Stimulated activated CD4-positive, alpha-beta T cell treated with anti-CD3 and anti-CD28 coated beads, Interleukin-2, amount 100 ng/mL, for 24 hours (primary cell): ENCODE results near the gene TRPM1.

Experiments
- DNase-seq, 2 donors: peaks; one replicate each; pipeline ENCODE4 v3.0.0-alpha.2; 2020

TRPM1 gene

DNA sequence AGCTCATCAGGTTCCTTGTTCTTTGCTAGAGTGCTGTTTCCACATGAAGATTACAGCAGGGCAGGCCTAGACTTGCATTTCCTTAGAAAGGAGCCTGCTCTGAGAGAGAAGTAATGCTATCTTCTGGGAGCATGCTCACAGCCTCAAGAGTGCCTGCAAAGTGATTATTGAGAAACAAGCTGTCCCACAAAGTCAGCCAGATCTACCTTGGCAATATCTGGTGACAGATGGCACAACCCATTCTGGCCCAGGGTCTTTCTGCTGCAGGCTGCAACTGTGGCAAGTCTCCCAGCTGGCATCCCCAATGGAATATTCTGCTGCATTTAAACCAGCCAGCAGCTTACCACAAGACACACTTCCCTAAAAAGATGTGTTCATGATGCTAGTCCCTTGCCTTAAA, 139.4 kb downstream of the TRPM1 start:
- DNase-seq = no peak

DNA sequence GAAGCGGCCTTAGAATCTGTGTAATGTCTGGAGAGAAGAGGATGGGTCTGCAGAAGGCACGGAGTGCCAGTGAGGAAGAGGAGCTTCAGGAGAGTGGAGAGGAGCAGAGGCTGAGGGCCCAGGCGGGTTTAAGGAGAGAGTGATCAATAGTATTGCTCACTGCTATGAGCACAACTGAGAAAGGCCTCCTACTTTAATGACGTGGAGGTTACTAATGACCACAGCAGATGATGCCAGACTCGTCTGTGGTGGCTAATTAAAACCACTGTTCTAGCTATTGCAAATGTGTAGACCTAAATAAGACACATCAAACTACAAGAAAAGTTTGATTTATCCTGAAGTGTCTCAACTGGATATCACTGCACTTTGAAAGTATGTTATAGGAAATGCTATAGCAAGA, 143.3 kb downstream of the TRPM1 start:
- DNase-seq = no peak

DNA sequence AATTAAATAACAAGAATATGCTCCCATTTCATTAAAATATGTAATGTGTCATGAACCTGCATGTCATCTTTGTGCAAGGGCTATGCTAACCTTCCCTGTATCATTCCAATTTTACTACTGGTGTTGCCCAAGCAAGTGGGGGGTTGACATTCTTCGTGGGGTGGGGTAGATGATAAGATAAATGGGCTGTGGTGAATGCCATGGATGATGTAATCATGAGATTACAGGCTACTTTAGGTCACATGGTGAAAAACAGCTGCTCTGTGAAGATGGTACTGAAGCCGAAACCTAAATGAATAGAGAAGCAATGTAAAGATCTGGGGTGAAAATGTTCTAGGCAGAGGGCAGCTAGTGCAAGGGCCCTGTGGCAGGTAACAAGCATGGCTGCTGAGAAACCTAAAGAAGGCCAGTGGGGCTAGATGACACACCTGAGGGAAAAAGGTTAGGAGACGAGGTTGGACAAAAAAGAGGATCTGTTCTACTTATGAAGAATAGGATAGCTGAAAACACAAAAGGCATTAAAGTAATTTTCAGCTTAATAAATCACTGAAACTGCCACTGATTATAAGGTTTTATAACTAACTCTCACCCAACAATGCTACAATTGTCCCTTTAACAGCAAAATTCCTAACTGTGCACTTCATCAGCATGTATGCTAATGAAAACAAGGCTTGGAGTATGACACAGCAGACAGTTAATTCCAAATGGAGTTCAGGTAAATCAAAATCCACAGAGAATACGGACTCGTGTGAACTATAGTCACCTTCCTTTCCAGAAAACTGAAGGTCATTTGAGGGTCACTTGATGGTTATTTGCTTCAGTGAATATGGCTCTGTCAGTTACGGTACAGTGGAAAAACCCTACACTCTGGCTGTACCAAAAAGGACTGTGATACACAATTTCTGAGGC, 145.1 kb downstream of the TRPM1 start:
- no peak for DNase-seq

DNA sequence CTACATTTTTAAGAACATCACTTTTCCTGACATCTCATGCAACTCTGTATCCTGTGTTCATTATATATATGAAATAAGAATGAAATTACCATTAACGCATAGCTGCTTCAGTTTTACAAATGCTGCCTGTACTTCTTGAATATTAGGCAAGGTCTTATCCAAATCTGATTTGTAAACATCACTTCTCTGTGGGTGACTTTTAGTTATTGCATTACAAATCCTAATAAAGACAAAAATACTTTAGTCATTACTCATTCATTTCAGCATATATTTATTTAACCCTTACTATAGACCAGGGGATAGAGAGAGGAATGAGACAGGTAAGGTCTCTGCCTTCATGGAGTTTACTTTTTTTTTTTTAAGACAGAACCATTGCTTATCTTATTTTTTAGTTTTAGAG, 146.9 kb downstream of the TRPM1 start:
- DNase-seq = no peak

DNA sequence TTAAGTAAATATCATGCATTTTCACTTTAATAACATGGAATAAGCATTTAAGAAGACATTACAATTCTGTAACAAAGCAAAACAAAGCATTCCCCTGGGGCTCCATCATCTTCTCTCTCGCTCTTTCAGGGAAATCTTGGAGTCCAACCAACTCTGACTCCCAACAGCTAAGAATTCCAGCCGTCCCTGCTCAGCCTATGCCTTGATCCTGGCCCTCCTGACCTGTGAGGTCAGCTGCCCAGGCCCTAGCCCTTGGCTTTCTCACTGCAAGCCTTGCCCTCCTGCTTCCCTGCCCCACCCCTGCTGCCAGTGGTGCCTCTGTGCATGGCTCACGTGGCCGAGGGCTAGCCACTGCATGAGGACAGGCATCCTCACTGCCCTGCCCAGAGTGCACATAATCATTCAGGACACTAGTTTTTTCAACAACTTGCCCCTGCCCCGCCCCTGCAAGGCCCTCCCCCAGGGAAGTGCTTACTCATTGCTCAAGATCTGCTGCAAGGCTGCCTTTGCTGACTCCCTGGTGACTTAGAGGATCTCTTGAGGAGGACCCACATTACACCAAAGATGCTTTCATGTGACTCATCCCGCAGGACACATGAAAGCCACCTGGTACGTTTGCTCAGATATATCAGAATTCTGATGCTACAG, 147.7 kb downstream of the TRPM1 start:
- DNase-seq = no peak

DNA sequence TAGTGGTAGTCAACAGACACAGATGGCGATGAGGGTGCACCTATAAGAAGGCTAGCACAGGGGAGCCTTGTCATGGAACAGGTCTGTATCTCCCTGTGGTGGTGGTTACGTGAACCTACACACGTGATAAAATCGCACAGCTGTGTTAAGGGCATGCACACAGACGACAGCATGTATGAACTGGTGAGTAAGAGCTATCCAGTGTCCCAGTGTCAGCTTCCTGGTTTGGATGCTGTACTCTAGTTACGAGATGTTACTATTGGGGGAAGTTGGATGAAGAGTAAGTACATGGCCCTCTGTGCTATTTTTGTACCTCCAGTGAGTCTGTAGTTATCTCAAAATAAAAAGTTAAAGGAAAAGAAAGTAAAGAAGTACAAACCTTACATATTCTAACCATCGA, 148.3 kb downstream of the TRPM1 start:
- no peak for DNase-seq
